ENCODE measurements around the gene CACNA1G. TPM values are rescaled to one million over a fixed set of nuclear protein-coding genes. Genes with fewer than 3 reads are reported as not detected.

Gene CACNA1G
- total and polyA plus RNA-seq, 9 of the 15 experiments (the other 6 are each of a cell fraction or from before 2014, with no cell fraction given), result 0.01 TPM; not detected in 8

DNA sequence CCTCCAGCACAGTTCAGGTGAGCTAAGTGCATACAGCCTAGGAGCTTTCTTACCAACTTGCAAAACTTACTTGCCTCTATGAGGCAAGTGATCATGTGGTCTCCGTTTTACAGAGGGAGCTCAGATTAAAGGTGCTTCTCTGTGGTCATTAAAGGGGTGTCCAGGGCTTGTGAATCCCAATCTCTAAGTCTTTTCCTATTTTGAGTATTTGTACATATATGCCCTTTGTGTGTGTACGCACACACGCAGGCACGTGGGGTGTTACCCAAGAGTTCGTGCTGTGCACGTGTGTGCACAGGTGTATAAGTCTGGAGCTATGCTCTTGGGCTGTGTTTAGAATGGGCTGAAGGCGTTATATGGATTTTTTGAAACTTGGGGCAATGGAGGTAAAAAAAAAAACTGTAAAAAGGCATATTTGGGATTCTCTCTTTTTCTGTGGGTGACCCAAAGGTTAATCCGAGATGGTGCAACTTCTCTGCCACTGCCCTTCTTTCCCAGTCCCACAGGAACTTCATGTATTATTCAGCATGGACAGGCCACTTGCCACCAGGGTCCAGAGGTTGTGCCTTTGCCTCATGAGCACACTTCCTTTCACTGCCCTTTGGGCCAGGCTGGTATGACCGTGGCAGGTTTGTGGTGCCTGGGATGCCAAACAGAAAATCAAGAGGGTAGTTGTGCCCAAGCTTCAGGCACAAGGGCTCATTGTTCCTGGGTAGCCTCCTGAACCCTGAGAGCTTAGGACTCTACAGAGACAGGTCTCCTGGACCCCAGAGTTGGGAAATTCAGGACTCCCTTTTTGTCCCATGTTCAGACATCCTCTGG lies 75.7 kb downstream of the CACNA1G start (continued):
- no peak for TF ChIP-seq ZMIZ1 (IDR thresholded peaks at IDR 0.05; ENCODE audit: low read depth in 2 of 2, low read length in 2 of 2)

DNA sequence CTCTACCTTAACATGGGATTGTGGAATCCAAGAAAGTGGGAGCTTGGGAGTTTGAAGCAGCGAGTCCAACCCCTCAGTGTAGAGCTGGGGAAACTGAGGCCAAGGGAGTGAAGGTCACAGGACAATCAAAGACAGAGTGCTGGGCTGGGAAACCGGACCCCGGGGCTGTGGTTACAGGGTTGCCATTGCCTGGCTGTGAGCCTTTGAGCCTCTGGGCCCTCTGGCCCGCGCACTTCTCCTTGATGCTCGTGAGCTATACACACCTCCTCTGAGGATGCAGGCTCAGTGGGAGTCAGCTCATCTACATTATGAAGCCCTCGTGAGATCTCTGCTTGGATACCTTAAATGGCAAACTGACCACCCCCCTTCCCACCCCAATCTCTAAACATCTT lies 76.3 kb downstream of the CACNA1G start:
- peaks cover 11 to 45% of the 10 kb centered on the region in 2 experiments; a peak in 4 of 5 replicates for H3K27me3 ChIP-seq (ENCODE audit: control insufficient read depth in 2 of 2, insufficient read depth in 2 of 2, low read length in 2 of 2)
- no TSS peak for BruUV-seq (replicated peaks)
- DNase-seq (ENCODE audit: extremely low read depth in 1 of 4, low spot score in 3 of 4) (no peak), FAIRE-seq (no peak), ATAC-seq (no peak)
- no peaks in the 10 kb centered on the region for H3K9me3 ChIP-seq (replicated peaks; ENCODE audit: control insufficient read depth, insufficient read depth, low read depth, low read length)
- H4K20me1 ChIP-seq (replicated peaks; ENCODE audit: control insufficient read depth, insufficient read depth, low read length), result no peaks in the 10 kb centered on the region
- peaks cover 17 to 26% of the 10 kb centered on the region in 2 experiments for H3K4me1 ChIP-seq (replicated peaks in 1 of 2; ENCODE audit: control insufficient read depth in 2 of 2, insufficient read depth in 2 of 2, low read length in 2 of 2)
- H3K4me2 ChIP-seq (ENCODE audit: insufficient read depth, low read length), result no peak overlapping the region
- no peak overlapping the region for H3K27ac ChIP-seq (ENCODE audit: extremely low read depth, low read depth, low read length)
- no peak overlapping the region for H3K4me3 ChIP-seq
- H3K9me1 ChIP-seq (ENCODE audit: control insufficient read depth, insufficient read depth, low read length), result no peaks in the 10 kb centered on the region
- POLR2A ChIA-PET, result interaction anchor here (0.8 to 1.5 kb wide), 4 partner anchors 9 to 17 kb away, joined by 3 to 7 read pairs (median 5); no protein-coding TSS in a partner anchor
- 17% methylated on average over 7 of the region's 7 CpGs for WGBS (ENCODE audit: insufficient coverage, low coverage, missing lambda C conversion rate)
- H3K9ac ChIP-seq (ENCODE audit: insufficient read depth in 1 of 2, low read depth in 2 of 2, low read length in 2 of 2), result no peak overlapping the region; a peak in 1 of 4 replicates
- no peaks in the 10 kb centered on the region for H3K36me3 ChIP-seq (ENCODE audit: control insufficient read depth, insufficient read depth, low read length)
- intact Hi-C loops (cut with micrococcal nuclease) (no loop called here), in situ Hi-C loops (cut with MboI) (no loop called here)
- CTCF ChIA-PET (ENCODE audit: low intra/inter-chr PET ratio), result no interaction called here
- H3K79me2 ChIP-seq (ENCODE audit: control insufficient read depth, insufficient read depth, low read length), result no peaks in the 10 kb centered on the region
- H2AFZ ChIP-seq (ENCODE audit: low read depth, low read length), result no peak overlapping the region
- no peak for TF ChIP-seq ZNF76 (CRISPR knock-in tag; IDR thresholded peaks at IDR 0.05; ENCODE audit: borderline replicate concordance)
- TF ChIP-seq SMC3 (conservative IDR thresholded peaks at IDR 0.05; ENCODE audit: insufficient read depth, low read depth, low read length), result no peak
- no peak for TF ChIP-seq ZNF146 (CRISPR knock-in tag; IDR thresholded peaks at IDR 0.05; ENCODE audit: unreplicated experiment)
- no peak for TF ChIP-seq TCFL5 (CRISPR knock-in tag; conservative IDR thresholded peaks at IDR 0.05)
- TF ChIP-seq ZNF696 (CRISPR knock-in tag; conservative IDR thresholded peaks at IDR 0.05), result no peak
- no peak for TF ChIP-seq RBM15 (IDR thresholded peaks at IDR 0.05; ENCODE audit: insufficient read depth, low read length)
- no peak for TF ChIP-seq BACH1 (tag; IDR thresholded peaks at IDR 0.05)
- no peak for TF ChIP-seq CBX3 (IDR thresholded peaks at IDR 0.05; ENCODE audit: borderline replicate concordance in 1 of 2, low read length in 2 of 2)
- TF ChIP-seq ZNF143 (CRISPR knock-in tag; IDR thresholded peaks at IDR 0.05), result no peak
- no peak for TF ChIP-seq NFE2L1 (tag; IDR thresholded peaks at IDR 0.05; ENCODE audit: borderline replicate concordance, low read depth)
- TF ChIP-seq KDM5B (IDR thresholded peaks at IDR 0.05; ENCODE audit: insufficient replicate concordance, low read depth, low read length), result no peak
- TF ChIP-seq ASH1L (IDR thresholded peaks at IDR 0.05; ENCODE audit: borderline replicate concordance, low read depth, partially characterized antibody), result no peak
- TF ChIP-seq BRF2 (IDR thresholded peaks at IDR 0.05; ENCODE audit: borderline replicate concordance, insufficient read depth, insufficient read length), result no peak
- no peak for TF ChIP-seq CTBP1 (IDR thresholded peaks at IDR 0.05; ENCODE audit: borderline replicate concordance)
- no peak for TF ChIP-seq POLR2A (conservative IDR thresholded peaks at IDR 0.05)
